ENCODE measurements around the gene SLCO1B1. TPM values are rescaled to one million over a fixed set of nuclear protein-coding genes. Genes with fewer than 3 reads are reported as not detected.
"Not testable (repeated sequence)": the region's sequence is repeated elsewhere in the genome, so short reads cannot be mapped to it uniquely, and the experiment has no call there.

The SLCO1B1 gene
- total and polyA plus RNA-seq, 2 donors (not counting 1 experiment from before 2014, with no cell fraction given): not detected

- H4K20me1 ChIP-seq (ENCODE audit: control insufficient read depth, insufficient read depth, low read length, poor library complexity, severe bottlenecking): no peaks in the 10 kb centered on the region
- H3K79me2 ChIP-seq (ENCODE audit: control insufficient read depth, insufficient read depth, low read length): no peaks in the 10 kb centered on the region
- no peak overlapping the region for H3K4me3 ChIP-seq (ENCODE audit: control extremely low read depth in 1 of 5, extremely low read depth in 1 of 5, insufficient read depth in 1 of 5, low read depth in 2 of 5, low read length in 4 of 5)
- H2AFZ ChIP-seq (ENCODE audit: insufficient read depth, low read depth, low read length, poor library complexity, severe bottlenecking): no peak overlapping the region
- CTCF ChIA-PET: no interaction called here
- no peak overlapping the region for H3K4me2 ChIP-seq (replicated peaks; ENCODE audit: low read depth, low read length, poor library complexity, severe bottlenecking)
- intact Hi-C loops (cut with micrococcal nuclease): no loop called here
- Mint-ChIP-seq H3K27me3 (no peaks in the 10 kb centered on the region), H3K27ac (no peak overlapping the region), H3K4me3 (no peak overlapping the region), H3K9me3 (ENCODE audit: insufficient read depth) (no peaks in the 10 kb centered on the region), H3K4me1 (no peaks in the 10 kb centered on the region)
- POLR2A ChIA-PET: no interaction called here
- ATAC-seq (ENCODE audit: low read depth): no peak
- no peak overlapping the region for H3K27ac ChIP-seq (ENCODE audit: low read length in 2 of 2)
- H3K4me1 ChIP-seq (ENCODE audit: control insufficient read depth in 2 of 2, insufficient read depth in 2 of 2, low read length in 2 of 2): no peaks in the 10 kb centered on the region
- H3K9me3 ChIP-seq (ENCODE audit: control extremely low read depth in 1 of 3, control insufficient read depth in 2 of 3, insufficient read depth in 1 of 3, low read length in 2 of 3): peaks cover 0 to 6% (median 0%) of the 10 kb centered on the region in 3 donors
- TF ChIP-seq CTCF (IDR thresholded peaks at IDR 0.05): no peak
- H3K36me3 ChIP-seq (replicated peaks in 1 of 2; ENCODE audit: control extremely low read depth in 1 of 2, control insufficient read depth in 1 of 2, extremely low read depth in 1 of 2, insufficient read depth in 2 of 2, low read length in 1 of 2): no peaks in the 10 kb centered on the region
- no peak for DNase-seq
- no peaks in the 10 kb centered on the region for H3K27me3 ChIP-seq (replicated peaks in 1 of 4; ENCODE audit: control extremely low read depth in 1 of 4, control insufficient read depth in 3 of 4, insufficient read depth in 4 of 4, low read length in 3 of 4)
- H3K9ac ChIP-seq (ENCODE audit: low read length): no peak overlapping the region
- WGBS (ENCODE audit: insufficient coverage): 100% methylated on average over 2 of the region's 3 CpGs
These were observed 59.0 kb downstream of the SLCO1B1 start for GRCh38 chr12:21190016-21190415.

- H3K9me3 Mint-ChIP-seq (ENCODE audit: insufficient read depth); POLR2A ChIA-PET; H3K9ac ChIP-seq (ENCODE audit: low read length); H3K27ac ChIP-seq (ENCODE audit: low read length in 2 of 2); H3K4me1 Mint-ChIP-seq; H3K4me1 ChIP-seq (ENCODE audit: control insufficient read depth in 2 of 2, insufficient read depth in 2 of 2, low read length in 2 of 2); intact Hi-C loops (cut with micrococcal nuclease); H3K27me3 ChIP-seq (replicated peaks in 1 of 4; ENCODE audit: control extremely low read depth in 1 of 4, control insufficient read depth in 3 of 4, insufficient read depth in 4 of 4, low read length in 3 of 4); H3K4me3 Mint-ChIP-seq; DNase-seq; H4K20me1 ChIP-seq (ENCODE audit: control insufficient read depth, insufficient read depth, low read length, poor library complexity, severe bottlenecking); H3K4me3 ChIP-seq (ENCODE audit: control extremely low read depth in 1 of 5, extremely low read depth in 1 of 5, insufficient read depth in 1 of 5, low read depth in 2 of 5, low read length in 4 of 5); H3K36me3 ChIP-seq (replicated peaks in 1 of 2; ENCODE audit: control extremely low read depth in 1 of 2, control insufficient read depth in 1 of 2, extremely low read depth in 1 of 2, insufficient read depth in 2 of 2, low read length in 1 of 2); H2AFZ ChIP-seq (ENCODE audit: insufficient read depth, low read depth, low read length, poor library complexity, severe bottlenecking); CTCF ChIA-PET; H3K27ac Mint-ChIP-seq; H3K79me2 ChIP-seq (ENCODE audit: control insufficient read depth, insufficient read depth, low read length); H3K9me3 ChIP-seq (ENCODE audit: control extremely low read depth in 1 of 3, control insufficient read depth in 2 of 3, insufficient read depth in 1 of 3, low read length in 2 of 3); ATAC-seq (ENCODE audit: low read depth); H3K27me3 Mint-ChIP-seq; H3K4me2 ChIP-seq (replicated peaks; ENCODE audit: low read depth, low read length, poor library complexity, severe bottlenecking): not testable (repeated sequence)
- no CpG with 5 or more reads among the region's 19 CpGs for WGBS (ENCODE audit: insufficient coverage)
These were observed 83.4 kb downstream of the SLCO1B1 start for GRCh38 chr12:21214433-21214832.

All from B cell (primary cell).